Kidney (tissue), 14 donors: ENCODE results near the gene SPECC1L. TPM values are rescaled to one million over a fixed set of nuclear protein-coding genes. Genes with fewer than 3 reads are reported as not detected.

Source experiments
- DNase-seq, 5 donors: peaks; one replicate each; pipeline ENCODE4 v3.0.0-alpha.2; 2013 to 2020
- FAIRE-seq: peaks from 2 replicates; lab custom pipeline; 2012; peaks lifted over from hg19 to GRCh38; lab: Jason Lieb, UNC
- H3K27ac ChIP-seq, 2 donors: one replicate each; pipeline ENCODE4 v1.7.0; 2013; ENCODE audit warnings: low read depth in 2 of 2, low read length in 2 of 2, inconsistent platforms in 1 of 2
- H3K27me3 ChIP-seq: one replicate; pipeline ENCODE4 v1.7.1; 2013; ENCODE audit warnings: low read length, inconsistent platforms; ENCODE audit not compliant: control insufficient read depth, insufficient read depth
- H3K36me3 ChIP-seq, 3 donors: one replicate each; pipeline versions ENCODE4 v1.7.0 to v1.7.1; 2013; ENCODE audit warnings: low read length in 3 of 3, control low read depth in 1 of 3, inconsistent platforms in 1 of 3; ENCODE audit not compliant: insufficient read depth in 3 of 3, control insufficient read depth in 2 of 3
- H3K4me1 ChIP-seq, 3 donors: one replicate each; pipeline versions ENCODE4 v1.7.0 to v1.7.1; 2013; ENCODE audit warnings: low read length in 3 of 3, inconsistent platforms in 1 of 3, low read depth in 1 of 3; ENCODE audit not compliant: control insufficient read depth in 2 of 3, insufficient read depth in 2 of 3
- H3K4me3 ChIP-seq, 3 donors: one replicate each; pipeline versions ENCODE4 v1.7.0 to v1.8.1; 2013; ENCODE audit warnings: low read length in 3 of 3, control low read depth in 1 of 3, inconsistent platforms in 1 of 3
- H3K9ac ChIP-seq, 3 donors: one replicate each; pipeline versions ENCODE4 v1.7.0 to v1.7.1; 2013; ENCODE audit warnings: low read length in 3 of 3, control low read depth in 1 of 3, inconsistent platforms in 1 of 3
- H3K9me3 ChIP-seq, 3 donors: one replicate each; pipeline versions ENCODE4 v1.7.0 to v1.7.1; 2013; ENCODE audit warnings: low read length in 3 of 3, control low read depth in 1 of 3, inconsistent platforms in 1 of 3; ENCODE audit not compliant: control insufficient read depth in 2 of 3, insufficient read depth in 1 of 3
- intact Hi-C: fragments of 100-400 bp; cut with DNase I; formaldehyde crosslinking; loops from one replicate; pipeline ENCODE4 v1.11.1; 2022
- polyA plus RNA-seq: library from polyadenylated mRNA; stranded (reverse); fragments of 350-450 nt; fragmentation: Illumina TruSeq; extraction: RNeasy Lipid Tissue Mini Kit (QIAGEN cat#74804); gene quantifications from one replicate; pipeline ENCODE4 v1.2.3, GENCODE V29; 2014; ENCODE audit warnings: low read depth, low replicate concordance; ENCODE audit not compliant: insufficient read depth
- total RNA-seq: library from RNA; stranded (reverse); fragmentation: NEBNext Ultra II Directional; extraction: Animal tissue kit (Norgen Biotek cat#: 25700); gene quantifications from one replicate; pipeline ENCODE4 v1.2.1, GENCODE V29; 2021
- TF ChIP-seq, protein P1 (sequence below): IDR thresholded peaks from 3 replicates; pipeline ENCODE4 v1.5.1; 2012; ENCODE audit warnings: mild to moderate bottlenecking, moderate library complexity, borderline replicate concordance; ENCODE audit not compliant: insufficient read depth; ENCODE audit errors: extremely low read depth
- donor health status: control.
- donor health status: control.
- donor health status: control.
- donor health status: control.
- donor health status: control.
- donor health status: DM: yes; HTN: yes; CAD: no.
- donor health status: Normal renal cell carcinoma (clear cell type).

Gene SPECC1L
- total and polyA plus RNA-seq, 2 donors from 2014 or later = 11.1 to 65.8 TPM

DNA sequence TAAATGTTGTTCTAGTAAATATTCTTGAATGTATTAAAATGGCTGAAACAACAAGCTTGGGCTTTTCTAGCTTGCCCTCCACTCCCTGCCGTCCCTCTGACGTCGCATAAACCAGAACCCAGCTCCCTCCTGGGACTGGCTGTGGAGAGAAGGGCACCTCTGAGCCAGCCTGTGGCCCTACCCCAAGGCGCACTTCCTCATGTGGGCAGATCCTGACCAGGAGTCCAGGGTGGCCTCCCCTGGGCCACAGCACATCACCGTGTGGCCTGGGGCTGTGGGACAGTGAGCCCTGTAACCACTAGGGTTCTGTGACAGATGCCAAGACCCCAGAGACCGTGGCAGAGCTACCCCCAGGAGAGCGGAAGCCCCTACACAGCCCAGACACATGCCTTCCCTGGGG, 146.6 kb downstream of the SPECC1L start:
- Histone ChIP-seq H3K4me1 (peaks cover 0 to 11% (median 5%) of the 10 kb centered on the region in 3 donors), H3K36me3 (peaks cover 0 to 11% (median 4%) of the 10 kb centered on the region in 3 donors), H3K9me3 (no peaks in the 10 kb centered on the region), H3K27me3 (no peaks in the 10 kb centered on the region), H3K4me3 (no peak overlapping the region), H3K9ac (no peak overlapping the region), H3K27ac (no peak overlapping the region)
- FAIRE-seq = no peak
- intact Hi-C loops = no loop called here
- DNase-seq = peak in 1 of 5 donors; percentile 66
- TF ChIP-seq, protein P1, sequence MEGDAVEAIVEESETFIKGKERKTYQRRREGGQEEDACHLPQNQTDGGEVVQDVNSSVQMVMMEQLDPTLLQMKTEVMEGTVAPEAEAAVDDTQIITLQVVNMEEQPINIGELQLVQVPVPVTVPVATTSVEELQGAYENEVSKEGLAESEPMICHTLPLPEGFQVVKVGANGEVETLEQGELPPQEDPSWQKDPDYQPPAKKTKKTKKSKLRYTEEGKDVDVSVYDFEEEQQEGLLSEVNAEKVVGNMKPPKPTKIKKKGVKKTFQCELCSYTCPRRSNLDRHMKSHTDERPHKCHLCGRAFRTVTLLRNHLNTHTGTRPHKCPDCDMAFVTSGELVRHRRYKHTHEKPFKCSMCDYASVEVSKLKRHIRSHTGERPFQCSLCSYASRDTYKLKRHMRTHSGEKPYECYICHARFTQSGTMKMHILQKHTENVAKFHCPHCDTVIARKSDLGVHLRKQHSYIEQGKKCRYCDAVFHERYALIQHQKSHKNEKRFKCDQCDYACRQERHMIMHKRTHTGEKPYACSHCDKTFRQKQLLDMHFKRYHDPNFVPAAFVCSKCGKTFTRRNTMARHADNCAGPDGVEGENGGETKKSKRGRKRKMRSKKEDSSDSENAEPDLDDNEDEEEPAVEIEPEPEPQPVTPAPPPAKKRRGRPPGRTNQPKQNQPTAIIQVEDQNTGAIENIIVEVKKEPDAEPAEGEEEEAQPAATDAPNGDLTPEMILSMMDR = no peak

DNA sequence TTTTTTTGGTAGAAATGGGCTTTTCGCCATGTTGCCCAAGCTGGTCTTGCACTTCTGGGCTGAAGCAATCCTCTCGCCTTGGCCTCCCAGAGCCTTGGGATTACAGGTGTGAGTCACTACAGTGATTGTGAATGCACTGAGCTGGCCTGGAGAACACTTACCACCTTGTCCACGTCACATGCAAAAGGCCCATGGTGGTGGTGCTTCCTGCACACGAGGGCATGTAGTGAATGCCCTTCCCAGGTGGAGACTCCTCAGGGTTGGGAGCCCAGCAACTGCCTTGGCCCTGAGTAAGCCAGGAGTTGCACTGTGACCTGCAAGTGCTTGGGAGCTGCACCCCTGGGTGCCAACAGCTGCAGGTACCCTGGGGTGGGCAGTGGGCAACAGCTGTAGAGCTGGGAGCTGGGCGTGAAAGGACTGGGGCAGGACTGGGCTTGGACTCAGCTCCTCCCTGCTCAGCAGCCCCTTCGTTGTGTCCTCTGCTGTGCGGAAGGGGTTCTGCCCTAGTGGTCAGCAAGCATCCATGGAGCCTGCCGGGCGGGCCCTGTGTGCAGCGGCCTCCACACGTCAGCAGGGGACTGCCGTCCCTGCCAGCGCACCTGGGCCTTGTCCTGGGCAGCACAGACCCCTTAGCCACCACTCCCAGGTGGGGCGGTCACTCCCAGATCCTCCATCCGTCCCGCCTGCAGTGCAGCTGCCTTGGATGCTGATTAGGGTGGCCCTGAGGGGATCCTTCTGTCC, 147.4 kb downstream of the SPECC1L start:
- peak in 3 of 5 donors; percentile 58 to 68 (median 67) for DNase-seq
- Histone ChIP-seq H3K4me3 (no peak overlapping the region), H3K4me1 (peaks cover 0 to 11% (median 5%) of the 10 kb centered on the region in 3 donors), H3K27me3 (no peaks in the 10 kb centered on the region), H3K36me3 (peaks cover 0 to 11% (median 4%) of the 10 kb centered on the region in 3 donors), H3K9me3 (no peaks in the 10 kb centered on the region), H3K27ac (no peak overlapping the region), H3K9ac (no peak overlapping the region)
- FAIRE-seq = no peak
- TF ChIP-seq, protein P1 = no peak
- intact Hi-C loops = no loop called here

GRCh38 chr22:24418786-24419474, 148.3 kb downstream of the SPECC1L start:
- Histone ChIP-seq H3K27me3 (no peaks in the 10 kb centered on the region), H3K27ac (no peak overlapping the region), H3K4me1 (peaks cover 0 to 11% (median 5%) of the 10 kb centered on the region in 3 donors), H3K36me3 (peaks cover 0 to 11% (median 4%) of the 10 kb centered on the region in 3 donors), H3K9me3 (no peaks in the 10 kb centered on the region), H3K4me3 (no peak overlapping the region), H3K9ac (no peak overlapping the region)
- FAIRE-seq (no peak), DNase-seq (peak in 1 of 5 donors; percentile 76)
- TF ChIP-seq, protein P1 = no peak
- intact Hi-C loops = no loop called here
